Thyroid gland (tissue), 4 donors: ENCODE measurements around the gene MET.

Experiments
- POLR2A ChIP-seq, 2 donors: fragments of 450-650 bp; IDR thresholded peaks; one replicate each; pipeline ENCODE4 v1.6.1; 2017; ENCODE audit warnings: antibody characterized with exemption in 2 of 2, mild to moderate bottlenecking in 2 of 2, moderate library complexity in 1 of 2
- TF ChIP-seq, protein P1 (sequence below), 6 experiments: fragments of 200-600 bp in 3 of 6; fragments of 450-650 bp in 3 of 6; sonication (generic) in 3 of 6; IDR thresholded peaks; one replicate each; pipeline ENCODE4 v1.5.1; 2016 to 2019; ENCODE audit warnings: antibody characterized with exemption in 6 of 6, mild to moderate bottlenecking in 2 of 6, inconsistent platforms in 1 of 6, moderate library complexity in 1 of 6

DNA sequence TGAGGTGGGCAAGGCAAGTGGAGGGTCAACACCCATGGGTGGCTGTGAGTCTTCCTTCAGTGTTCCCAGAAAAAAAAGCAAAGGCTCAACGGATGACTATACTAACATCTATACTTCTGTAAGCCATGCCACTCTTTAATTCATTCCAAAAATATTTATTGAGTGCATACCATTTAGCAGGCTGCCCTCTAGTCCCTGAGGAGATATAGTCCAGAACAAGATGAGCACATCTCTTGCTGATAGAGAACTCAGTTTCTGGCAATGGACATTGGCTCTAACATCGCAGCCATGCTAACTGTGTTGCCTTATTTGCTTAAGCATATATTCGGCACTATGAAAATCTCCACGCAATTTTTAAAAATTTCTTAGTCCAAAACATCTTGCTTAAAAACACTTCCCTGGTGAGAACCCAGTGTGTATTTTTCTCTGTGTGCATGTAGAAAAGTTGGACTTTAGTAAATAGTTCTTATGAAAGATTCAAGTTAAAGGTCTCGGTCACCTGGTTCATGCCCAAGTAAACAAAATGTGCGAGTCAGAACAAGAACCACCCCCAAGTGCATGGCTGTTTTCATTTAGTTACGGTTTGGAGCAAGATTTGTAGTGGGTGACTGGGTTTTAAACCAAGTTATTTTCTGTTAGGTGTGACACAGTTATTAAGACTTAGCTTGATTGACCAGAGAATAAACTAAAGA, 69.8 kb downstream of the MET start:
- TF ChIP-seq, protein P1, sequence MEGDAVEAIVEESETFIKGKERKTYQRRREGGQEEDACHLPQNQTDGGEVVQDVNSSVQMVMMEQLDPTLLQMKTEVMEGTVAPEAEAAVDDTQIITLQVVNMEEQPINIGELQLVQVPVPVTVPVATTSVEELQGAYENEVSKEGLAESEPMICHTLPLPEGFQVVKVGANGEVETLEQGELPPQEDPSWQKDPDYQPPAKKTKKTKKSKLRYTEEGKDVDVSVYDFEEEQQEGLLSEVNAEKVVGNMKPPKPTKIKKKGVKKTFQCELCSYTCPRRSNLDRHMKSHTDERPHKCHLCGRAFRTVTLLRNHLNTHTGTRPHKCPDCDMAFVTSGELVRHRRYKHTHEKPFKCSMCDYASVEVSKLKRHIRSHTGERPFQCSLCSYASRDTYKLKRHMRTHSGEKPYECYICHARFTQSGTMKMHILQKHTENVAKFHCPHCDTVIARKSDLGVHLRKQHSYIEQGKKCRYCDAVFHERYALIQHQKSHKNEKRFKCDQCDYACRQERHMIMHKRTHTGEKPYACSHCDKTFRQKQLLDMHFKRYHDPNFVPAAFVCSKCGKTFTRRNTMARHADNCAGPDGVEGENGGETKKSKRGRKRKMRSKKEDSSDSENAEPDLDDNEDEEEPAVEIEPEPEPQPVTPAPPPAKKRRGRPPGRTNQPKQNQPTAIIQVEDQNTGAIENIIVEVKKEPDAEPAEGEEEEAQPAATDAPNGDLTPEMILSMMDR (IDR thresholded peaks at IDR 0.05), result no peak
- TF ChIP-seq POLR2A (IDR thresholded peaks at IDR 0.05), result no peak
